Neural cell (in vitro differentiated cells): Measurements from ENCODE around the gene CETP. TPM values are rescaled to one million over a fixed set of nuclear protein-coding genes. Genes with fewer than 3 reads are reported as not detected.

Experiments
- H2AFZ ChIP-seq: fragments of 200-600, 300-800 bp; sonication (generic), shearing (Covaris generic); 2 replicates; pipeline ENCODE4 v1.6.0; 2014; ENCODE audit warnings: low read depth, mild to moderate bottlenecking, antibody characterized with exemption, low read length, moderate library complexity
- H3F3A ChIP-seq: fragments of 200-600 bp; shearing (Covaris generic); 2 replicates; pipeline ENCODE4 v1.6.1; 2016; ENCODE audit warnings: mild to moderate bottlenecking, moderate library complexity, mixed read lengths, antibody characterized with exemption, low read length; ENCODE audit not compliant: insufficient read depth, poor library complexity, severe bottlenecking
- H3K27ac ChIP-seq: fragments of 200-600, 300-800 bp; sonication (generic), shearing (Covaris generic); 2 replicates; pipeline ENCODE4 v1.5.1; 2014; ENCODE audit warnings: mild to moderate bottlenecking, low read length, moderate library complexity
- H3K27me3 ChIP-seq: fragments of 300-800, 200-600 bp; sonication (generic), shearing (Covaris generic); 2 replicates; pipeline ENCODE4 v1.6.0; 2014; ENCODE audit warnings: mild to moderate bottlenecking, low read depth, low read length, moderate library complexity; ENCODE audit not compliant: insufficient read depth
- H3K36me3 ChIP-seq: fragments of 300-800, 200-600 bp; sonication (generic), shearing (Covaris generic); 2 replicates; pipeline ENCODE4 v1.5.1; 2014; ENCODE audit warnings: mild to moderate bottlenecking, antibody characterized with exemption, low read length, moderate library complexity; ENCODE audit not compliant: insufficient read depth
- H3K4me2 ChIP-seq: fragments of 300-800, 200-600 bp; sonication (generic), shearing (Covaris generic); 2 replicates; pipeline ENCODE4 v1.6.0; 2014; ENCODE audit warnings: mild to moderate bottlenecking, low read length
- H3K4me3 ChIP-seq: fragments of 300-800, 200-600 bp; sonication (generic), shearing (Covaris generic); 2 replicates; pipeline ENCODE4 v1.5.1; 2014; ENCODE audit warnings: mild to moderate bottlenecking, low read length, moderate library complexity
- H3K79me2 ChIP-seq: fragments of 200-600 bp; shearing (Covaris generic); replicated peaks from 2 replicates; pipeline ENCODE4 v1.6.0; 2014; ENCODE audit warnings: mild to moderate bottlenecking, low read length, moderate library complexity; ENCODE audit not compliant: insufficient read depth
- H3K9ac ChIP-seq: fragments of 300-800, 200-600 bp; sonication (generic), shearing (Covaris generic); 2 replicates; pipeline ENCODE4 v1.6.1; 2016; ENCODE audit warnings: mild to moderate bottlenecking, low read length, mixed read lengths
- H3K9me2 ChIP-seq: fragments of 200-600 bp; shearing (Covaris generic); 2 replicates; pipeline ENCODE4 v1.6.1; 2016; ENCODE audit warnings: mild to moderate bottlenecking, low read length, mixed read lengths; ENCODE audit not compliant: insufficient read depth
- H3K9me3 ChIP-seq: fragments of 200-600, 300-800 bp; sonication (generic), shearing (Covaris generic); 2 replicates; pipeline ENCODE4 v1.6.1; 2016; ENCODE audit warnings: mild to moderate bottlenecking, mixed run types, low read length, moderate library complexity, mixed read lengths
- H4K20me1 ChIP-seq: fragments of 200-600 bp; shearing (Covaris generic); 2 replicates; pipeline ENCODE4 v1.6.1; 2016; ENCODE audit warnings: mild to moderate bottlenecking, mixed run types; ENCODE audit not compliant: insufficient read depth
- CTCF ChIP-seq: fragments of 450-650 bp; IDR thresholded peaks from 2 replicates; pipeline ENCODE4 v1.5.1; 2014; ENCODE audit warnings: antibody characterized with exemption, mild to moderate bottlenecking, moderate library complexity; ENCODE audit not compliant: poor library complexity, severe bottlenecking
- EP300 ChIP-seq: fragments of 450-650 bp; conservative IDR thresholded peaks from 2 replicates; pipeline ENCODE4 v1.6.1; 2014; ENCODE audit warnings: antibody characterized with exemption, mild to moderate bottlenecking, moderate library complexity; ENCODE audit not compliant: poor library complexity, severe bottlenecking
- EZH2 ChIP-seq: fragments of 200-600, 300-800 bp; shearing (Covaris generic), sonication (generic); IDR thresholded peaks from 2 replicates; pipeline ENCODE4 v1.6.1; 2014; ENCODE audit warnings: antibody characterized with exemption, low read length, borderline replicate concordance, mild to moderate bottlenecking; ENCODE audit not compliant: insufficient read depth, poor library complexity, severe bottlenecking
- MXI1 ChIP-seq: fragments of 450-650 bp; conservative IDR thresholded peaks from 2 replicates; pipeline ENCODE4 v1.6.1; 2014; ENCODE audit warnings: antibody characterized with exemption, mild to moderate bottlenecking; ENCODE audit not compliant: poor library complexity, severe bottlenecking
- POLR2AphosphoS5 ChIP-seq: IDR thresholded peaks from 2 replicates; pipeline ENCODE4 v1.6.1; 2012
- RAD21 ChIP-seq: fragments of 450-650 bp; conservative IDR thresholded peaks from 2 replicates; pipeline ENCODE4 v1.6.1; 2014; ENCODE audit warnings: antibody characterized with exemption, mild to moderate bottlenecking, moderate library complexity
- REST ChIP-seq: IDR thresholded peaks from 2 replicates; pipeline ENCODE4 v1.6.1; 2012; ENCODE audit warnings: borderline replicate concordance
- SMC3 ChIP-seq: fragments of 450-650 bp; conservative IDR thresholded peaks from 2 replicates; pipeline ENCODE4 v1.6.1; 2014; ENCODE audit warnings: antibody characterized with exemption, mild to moderate bottlenecking, moderate library complexity; ENCODE audit not compliant: poor library complexity
- TAF1 ChIP-seq: IDR thresholded peaks from 2 replicates; pipeline ENCODE4 v1.6.1; 2012; ENCODE audit warnings: low read depth
- polyA minus RNA-seq: library from RNA; depleted of rRNA, polyadenylated mRNA; stranded (reverse); fragments of >200 nt; gene quantifications from 2 replicates; pipeline ENCODE4 v1.2.3, GENCODE V29; 2014
- polyA plus RNA-seq: library from polyadenylated mRNA; depleted of rRNA; stranded (reverse); fragments of >200 nt; gene quantifications from 2 replicates; pipeline ENCODE4 v1.2.3, GENCODE V29; 2014

CETP gene
- not detected in 2 replicates for polyA plus RNA-seq
- polyA minus RNA-seq: not detected in 2 replicates

- no peak within 1 kb of the TSS for H3K9ac ChIP-seq
- no peak within 1 kb of the TSS for H3K4me2 ChIP-seq
- no peak within 1 kb of the TSS for H3K27ac ChIP-seq
- no peaks in the 10 kb centered on the region for H4K20me1 ChIP-seq
- H2AFZ ChIP-seq: no peak within 1 kb of the TSS
- no peaks in the 10 kb centered on the region for H3K9me3 ChIP-seq
- TF ChIP-seq EP300: no peak
- TF ChIP-seq RAD21: no peak
- TF ChIP-seq REST: no peak
- TF ChIP-seq MXI1: no peak
- TF ChIP-seq EZH2: no peak
- no peak for TF ChIP-seq CTCF
- no peak for TF ChIP-seq POLR2AphosphoS5
- TF ChIP-seq SMC3: no peak
- TF ChIP-seq TAF1: no peak
- H3K79me2 ChIP-seq: no peaks in the 10 kb centered on the region
- H3K9me2 ChIP-seq: no peaks in the 10 kb centered on the region
- no peaks in the 10 kb centered on the region for H3F3A ChIP-seq
- no peaks in the 10 kb centered on the region for H3K27me3 ChIP-seq
- no peak within 1 kb of the TSS for H3K4me3 ChIP-seq
- H3K36me3 ChIP-seq: no peaks in the 10 kb centered on the region
Measured at GRCh38 chr16:56961851-56962281, at the start of gene CETP. Gene CETP (plus strand): TSS chr16:56961950. CDS start chr16:56961980, 30 bp downstream.

GRCh38 chr16:56912746-56913708 lies 48.7 kb upstream of the CETP start:
- Histone ChIP-seq H3K27ac (no peak overlapping the region), H2AFZ (no peak overlapping the region), H3K9ac (no peak overlapping the region), H3K36me3 (no peaks in the 10 kb centered on the region), H3K9me2 (no peaks in the 10 kb centered on the region), H3K79me2 (no peaks in the 10 kb centered on the region), H3K4me2 (no peak overlapping the region), H3K9me3 (no peaks in the 10 kb centered on the region), H3K27me3 (no peaks in the 10 kb centered on the region), H4K20me1 (no peaks in the 10 kb centered on the region), H3F3A (no peaks in the 10 kb centered on the region), H3K4me3 (no peak overlapping the region)
- TF ChIP-seq POLR2AphosphoS5: no peak
- TF ChIP-seq CTCF: no peak
- TF ChIP-seq EZH2: no peak
- no peak for TF ChIP-seq REST
- no peak for TF ChIP-seq TAF1
- TF ChIP-seq EP300: no peak
- no peak for TF ChIP-seq MXI1
- TF ChIP-seq RAD21: no peak
- no peak for TF ChIP-seq SMC3
